ENCODE data around the gene FKBP8.

Gene FKBP8

DNA sequence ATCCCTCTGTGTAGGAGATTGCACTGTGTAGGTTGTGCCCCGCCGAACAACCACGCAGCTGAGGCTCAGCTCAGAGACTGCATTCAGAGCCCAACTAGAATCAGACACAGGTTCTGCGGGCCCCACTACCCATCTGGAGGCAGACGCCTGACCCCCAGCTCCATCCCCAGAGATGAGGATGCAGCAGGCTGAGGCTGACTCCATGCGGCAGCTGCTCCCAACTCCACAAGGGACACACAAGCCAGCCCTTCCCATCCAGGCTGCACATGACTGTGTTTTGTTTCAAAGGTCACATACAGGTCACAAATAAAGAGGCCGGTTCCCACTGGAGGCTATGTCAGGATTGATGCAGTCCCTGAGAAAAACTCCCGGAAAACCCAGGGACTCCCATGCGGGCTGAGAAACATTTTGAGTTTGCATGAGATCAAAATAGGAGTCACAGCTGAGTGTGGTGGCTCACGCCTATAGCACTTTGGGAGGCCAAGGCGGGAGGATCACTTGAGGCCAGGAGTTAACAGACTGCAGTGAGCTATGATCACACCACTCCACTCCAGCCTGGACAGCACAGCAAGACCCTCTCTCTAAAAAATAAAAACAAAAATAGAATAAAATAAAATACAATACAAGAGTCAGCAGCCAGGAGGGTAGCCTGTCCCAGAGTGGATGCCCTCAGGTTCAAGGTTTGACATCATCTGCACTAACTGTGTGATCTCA is 35.5 kb downstream of the FKBP8 start:
- peak; percentile 8; the same call in 1 of the 3 replicates for ATAC-seq
- TF ChIP-seq ISL1 (CRISPR knock-in tag; IDR thresholded peaks at IDR 0.05), result no peak
- TF ChIP-seq, protein P1, sequence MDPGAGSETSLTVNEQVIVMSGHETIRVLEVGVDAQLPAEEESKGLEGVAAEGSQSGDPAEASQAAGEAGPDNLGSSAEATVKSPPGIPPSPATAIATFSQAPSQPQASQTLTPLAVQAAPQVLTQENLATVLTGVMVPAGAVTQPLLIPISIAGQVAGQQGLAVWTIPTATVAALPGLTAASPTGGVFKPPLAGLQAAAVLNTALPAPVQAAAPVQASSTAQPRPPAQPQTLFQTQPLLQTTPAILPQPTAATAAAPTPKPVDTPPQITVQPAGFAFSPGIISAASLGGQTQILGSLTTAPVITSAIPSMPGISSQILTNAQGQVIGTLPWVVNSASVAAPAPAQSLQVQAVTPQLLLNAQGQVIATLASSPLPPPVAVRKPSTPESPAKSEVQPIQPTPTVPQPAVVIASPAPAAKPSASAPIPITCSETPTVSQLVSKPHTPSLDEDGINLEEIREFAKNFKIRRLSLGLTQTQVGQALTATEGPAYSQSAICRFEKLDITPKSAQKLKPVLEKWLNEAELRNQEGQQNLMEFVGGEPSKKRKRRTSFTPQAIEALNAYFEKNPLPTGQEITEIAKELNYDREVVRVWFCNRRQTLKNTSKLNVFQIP (CRISPR knock-in tag; IDR thresholded peaks at IDR 0.05; ENCODE audit: borderline replicate concordance, low read depth), result no peak
- TF ChIP-seq, protein P2, sequence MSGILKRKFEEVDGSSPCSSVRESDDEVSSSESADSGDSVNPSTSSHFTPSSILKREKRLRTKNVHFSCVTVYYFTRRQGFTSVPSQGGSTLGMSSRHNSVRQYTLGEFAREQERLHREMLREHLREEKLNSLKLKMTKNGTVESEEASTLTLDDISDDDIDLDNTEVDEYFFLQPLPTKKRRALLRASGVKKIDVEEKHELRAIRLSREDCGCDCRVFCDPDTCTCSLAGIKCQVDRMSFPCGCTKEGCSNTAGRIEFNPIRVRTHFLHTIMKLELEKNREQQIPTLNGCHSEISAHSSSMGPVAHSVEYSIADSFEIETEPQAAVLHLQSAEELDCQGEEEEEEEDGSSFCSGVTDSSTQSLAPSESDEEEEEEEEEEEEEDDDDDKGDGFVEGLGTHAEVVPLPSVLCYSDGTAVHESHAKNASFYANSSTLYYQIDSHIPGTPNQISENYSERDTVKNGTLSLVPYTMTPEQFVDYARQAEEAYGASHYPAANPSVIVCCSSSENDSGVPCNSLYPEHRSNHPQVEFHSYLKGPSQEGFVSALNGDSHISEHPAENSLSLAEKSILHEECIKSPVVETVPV (CRISPR knock-in tag; IDR thresholded peaks at IDR 0.05), result no peak
- TF ChIP-seq ESRRG (CRISPR knock-in tag; IDR thresholded peaks at IDR 0.05), result no peak
- no peak for TF ChIP-seq OSR1 (CRISPR knock-in tag; IDR thresholded peaks at IDR 0.05)
- TF ChIP-seq CSDC2 (CRISPR knock-in tag; IDR thresholded peaks at IDR 0.05), result no peak
- no peak for TF ChIP-seq ARNTL (CRISPR knock-in tag; IDR thresholded peaks at IDR 0.05; ENCODE audit: borderline replicate concordance, low read depth)
- no peak for TF ChIP-seq ZNF565 (CRISPR knock-in tag; conservative IDR thresholded peaks at IDR 0.05; ENCODE audit: low read depth)
- TF ChIP-seq SNAI2 (CRISPR knock-in tag; IDR thresholded peaks at IDR 0.05), result no peak
- TF ChIP-seq, protein P3, sequence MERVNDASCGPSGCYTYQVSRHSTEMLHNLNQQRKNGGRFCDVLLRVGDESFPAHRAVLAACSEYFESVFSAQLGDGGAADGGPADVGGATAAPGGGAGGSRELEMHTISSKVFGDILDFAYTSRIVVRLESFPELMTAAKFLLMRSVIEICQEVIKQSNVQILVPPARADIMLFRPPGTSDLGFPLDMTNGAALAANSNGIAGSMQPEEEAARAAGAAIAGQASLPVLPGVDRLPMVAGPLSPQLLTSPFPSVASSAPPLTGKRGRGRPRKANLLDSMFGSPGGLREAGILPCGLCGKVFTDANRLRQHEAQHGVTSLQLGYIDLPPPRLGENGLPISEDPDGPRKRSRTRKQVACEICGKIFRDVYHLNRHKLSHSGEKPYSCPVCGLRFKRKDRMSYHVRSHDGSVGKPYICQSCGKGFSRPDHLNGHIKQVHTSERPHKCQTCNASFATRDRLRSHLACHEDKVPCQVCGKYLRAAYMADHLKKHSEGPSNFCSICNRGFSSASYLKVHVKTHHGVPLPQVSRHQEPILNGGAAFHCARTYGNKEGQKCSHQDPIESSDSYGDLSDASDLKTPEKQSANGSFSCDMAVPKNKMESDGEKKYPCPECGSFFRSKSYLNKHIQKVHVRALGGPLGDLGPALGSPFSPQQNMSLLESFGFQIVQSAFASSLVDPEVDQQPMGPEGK (CRISPR knock-in tag; IDR thresholded peaks at IDR 0.05; ENCODE audit: borderline replicate concordance), result no peak
- no peak for TF ChIP-seq ZFP30 (CRISPR knock-in tag; IDR thresholded peaks at IDR 0.05)
- no peak for TF ChIP-seq TCF4 (CRISPR knock-in tag; IDR thresholded peaks at IDR 0.05; ENCODE audit: borderline replicate concordance)

DNA sequence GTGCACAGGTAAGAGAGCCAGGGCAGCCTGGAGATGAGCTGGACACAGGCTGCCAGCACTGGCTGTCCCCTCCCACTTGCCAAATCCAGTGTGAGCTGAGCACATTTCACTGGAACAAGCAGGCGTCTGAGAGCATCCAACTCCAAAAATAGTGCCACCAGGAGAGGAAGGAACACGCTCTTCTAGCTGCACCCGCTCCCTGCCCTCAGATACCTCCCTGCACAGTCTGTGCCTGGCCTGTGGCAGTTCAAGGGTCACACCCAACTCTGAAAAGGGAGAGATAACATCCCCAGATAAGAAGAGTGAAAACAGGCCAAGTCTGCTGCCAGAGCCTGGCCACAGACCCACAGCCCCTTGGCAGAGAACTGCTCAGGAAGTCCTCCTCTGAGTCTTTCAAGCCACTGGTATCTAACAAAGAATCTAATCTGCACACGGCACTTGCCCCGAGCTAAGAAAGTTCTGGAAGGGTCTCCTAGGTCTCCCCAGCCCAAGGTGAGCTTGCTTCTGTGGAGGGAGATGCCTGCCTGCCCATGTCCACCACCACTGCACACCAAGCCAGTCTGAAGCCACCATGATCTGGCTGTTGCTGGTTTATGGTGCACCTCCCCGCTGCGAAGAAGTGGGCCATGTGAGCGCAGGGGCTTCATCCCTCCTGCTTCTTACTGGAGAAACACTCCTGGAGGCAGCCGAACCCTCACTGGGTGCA is 36.2 kb downstream of the FKBP8 start:
- no peak for TF ChIP-seq GLIS3 (CRISPR knock-in tag; IDR thresholded peaks at IDR 0.05)
- TF ChIP-seq, protein P4, sequence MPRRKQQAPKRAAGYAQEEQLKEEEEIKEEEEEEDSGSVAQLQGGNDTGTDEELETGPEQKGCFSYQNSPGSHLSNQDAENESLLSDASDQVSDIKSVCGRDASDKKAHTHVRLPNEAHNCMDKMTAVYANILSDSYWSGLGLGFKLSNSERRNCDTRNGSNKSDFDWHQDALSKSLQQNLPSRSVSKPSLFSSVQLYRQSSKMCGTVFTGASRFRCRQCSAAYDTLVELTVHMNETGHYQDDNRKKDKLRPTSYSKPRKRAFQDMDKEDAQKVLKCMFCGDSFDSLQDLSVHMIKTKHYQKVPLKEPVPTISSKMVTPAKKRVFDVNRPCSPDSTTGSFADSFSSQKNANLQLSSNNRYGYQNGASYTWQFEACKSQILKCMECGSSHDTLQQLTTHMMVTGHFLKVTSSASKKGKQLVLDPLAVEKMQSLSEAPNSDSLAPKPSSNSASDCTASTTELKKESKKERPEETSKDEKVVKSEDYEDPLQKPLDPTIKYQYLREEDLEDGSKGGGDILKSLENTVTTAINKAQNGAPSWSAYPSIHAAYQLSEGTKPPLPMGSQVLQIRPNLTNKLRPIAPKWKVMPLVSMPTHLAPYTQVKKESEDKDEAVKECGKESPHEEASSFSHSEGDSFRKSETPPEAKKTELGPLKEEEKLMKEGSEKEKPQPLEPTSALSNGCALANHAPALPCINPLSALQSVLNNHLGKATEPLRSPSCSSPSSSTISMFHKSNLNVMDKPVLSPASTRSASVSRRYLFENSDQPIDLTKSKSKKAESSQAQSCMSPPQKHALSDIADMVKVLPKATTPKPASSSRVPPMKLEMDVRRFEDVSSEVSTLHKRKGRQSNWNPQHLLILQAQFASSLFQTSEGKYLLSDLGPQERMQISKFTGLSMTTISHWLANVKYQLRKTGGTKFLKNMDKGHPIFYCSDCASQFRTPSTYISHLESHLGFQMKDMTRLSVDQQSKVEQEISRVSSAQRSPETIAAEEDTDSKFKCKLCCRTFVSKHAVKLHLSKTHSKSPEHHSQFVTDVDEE (CRISPR knock-in tag; IDR thresholded peaks at IDR 0.05), result no peak
- no peak for TF ChIP-seq OSR1 (CRISPR knock-in tag; IDR thresholded peaks at IDR 0.05)
- no peak for TF ChIP-seq SNAI2 (CRISPR knock-in tag; IDR thresholded peaks at IDR 0.05)
- ATAC-seq, result peak; percentile 32

DNA sequence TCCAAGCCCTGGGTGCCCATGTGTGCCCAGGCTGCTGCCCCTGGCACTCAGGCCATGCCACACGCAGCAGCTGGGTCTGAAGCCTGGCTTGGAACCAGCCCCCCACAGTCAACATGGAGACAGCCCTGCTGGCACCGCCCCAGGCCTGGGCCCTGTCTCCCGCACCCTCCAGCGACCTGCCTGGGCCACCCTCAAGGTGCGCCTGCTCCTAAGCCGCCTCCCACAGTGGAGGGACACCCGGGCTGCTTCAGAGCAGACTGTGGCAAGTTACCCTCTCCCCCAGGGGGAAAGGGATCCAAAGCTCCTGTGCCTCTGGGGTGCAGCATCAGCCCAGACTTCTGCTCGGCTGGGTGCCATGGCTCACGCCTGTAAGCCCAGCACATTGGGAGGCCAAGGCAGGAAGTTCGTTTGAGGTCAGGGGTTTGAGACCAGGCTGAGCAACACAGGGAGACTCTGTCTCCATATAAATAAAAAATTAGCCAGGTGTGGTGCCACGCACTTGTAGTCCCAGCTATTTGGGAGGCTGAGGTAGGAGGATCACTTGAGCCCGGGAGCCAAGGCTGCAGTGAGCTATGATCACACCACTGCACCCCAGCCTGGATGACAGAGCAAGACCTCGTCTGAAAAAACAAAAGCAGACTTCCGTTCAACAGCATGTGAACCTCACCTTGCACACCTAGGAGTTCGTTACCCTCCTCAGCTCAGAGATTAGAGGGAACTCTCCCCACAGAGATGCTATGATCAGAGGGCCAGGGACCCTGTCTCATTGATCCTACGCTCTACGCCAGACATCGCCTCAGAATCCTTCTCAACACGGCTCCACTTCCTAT is 37.1 kb downstream of the FKBP8 start:
- TF ChIP-seq, protein P2 (CRISPR knock-in tag; IDR thresholded peaks at IDR 0.05), result no peak
- no peak for TF ChIP-seq ZNF8 (CRISPR knock-in tag; IDR thresholded peaks at IDR 0.05)
- no peak for TF ChIP-seq ZNF70 (CRISPR knock-in tag; IDR thresholded peaks at IDR 0.05)
- no peak for TF ChIP-seq SNAI2 (CRISPR knock-in tag; IDR thresholded peaks at IDR 0.05)
- TF ChIP-seq CSDC2 (CRISPR knock-in tag; IDR thresholded peaks at IDR 0.05), result no peak
- TF ChIP-seq ZC3H10 (CRISPR knock-in tag; IDR thresholded peaks at IDR 0.05), result no peak
- no peak for TF ChIP-seq ZNF565 (CRISPR knock-in tag; conservative IDR thresholded peaks at IDR 0.05; ENCODE audit: low read depth)
- TF ChIP-seq ZFP30 (CRISPR knock-in tag; IDR thresholded peaks at IDR 0.05), result no peak
- TF ChIP-seq ESRRG (CRISPR knock-in tag; IDR thresholded peaks at IDR 0.05), result no peak
- TF ChIP-seq, protein P5, sequence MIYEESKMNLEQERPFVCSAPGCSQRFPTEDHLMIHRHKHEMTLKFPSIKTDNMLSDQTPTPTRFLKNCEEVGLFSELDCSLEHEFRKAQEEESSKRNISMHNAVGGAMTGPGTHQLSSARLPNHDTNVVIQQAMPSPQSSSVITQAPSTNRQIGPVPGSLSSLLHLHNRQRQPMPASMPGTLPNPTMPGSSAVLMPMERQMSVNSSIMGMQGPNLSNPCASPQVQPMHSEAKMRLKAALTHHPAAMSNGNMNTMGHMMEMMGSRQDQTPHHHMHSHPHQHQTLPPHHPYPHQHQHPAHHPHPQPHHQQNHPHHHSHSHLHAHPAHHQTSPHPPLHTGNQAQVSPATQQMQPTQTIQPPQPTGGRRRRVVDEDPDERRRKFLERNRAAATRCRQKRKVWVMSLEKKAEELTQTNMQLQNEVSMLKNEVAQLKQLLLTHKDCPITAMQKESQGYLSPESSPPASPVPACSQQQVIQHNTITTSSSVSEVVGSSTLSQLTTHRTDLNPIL (CRISPR knock-in tag; IDR thresholded peaks at IDR 0.05; ENCODE audit: low read depth), result no peak
- TF ChIP-seq ARNTL (CRISPR knock-in tag; IDR thresholded peaks at IDR 0.05; ENCODE audit: borderline replicate concordance, low read depth), result no peak
- TF ChIP-seq GLIS3 (CRISPR knock-in tag; IDR thresholded peaks at IDR 0.05), result no peak
- TF ChIP-seq ZFP3 (CRISPR knock-in tag; IDR thresholded peaks at IDR 0.05), result no peak
- TF ChIP-seq TCF4 (CRISPR knock-in tag; IDR thresholded peaks at IDR 0.05; ENCODE audit: borderline replicate concordance), result no peak
- TF ChIP-seq OSR1 (CRISPR knock-in tag; IDR thresholded peaks at IDR 0.05), result no peak
- no peak for ATAC-seq
